ENCODE data around the gene FBL.
A peak's percentile ranks its signal among the peaks of the same experiment; 100 is the strongest.
"Not testable (repeated sequence)": the region's sequence is repeated elsewhere in the genome, so short reads cannot be mapped to it uniquely, and the experiment has no call there.

Gene FBL

DNA sequence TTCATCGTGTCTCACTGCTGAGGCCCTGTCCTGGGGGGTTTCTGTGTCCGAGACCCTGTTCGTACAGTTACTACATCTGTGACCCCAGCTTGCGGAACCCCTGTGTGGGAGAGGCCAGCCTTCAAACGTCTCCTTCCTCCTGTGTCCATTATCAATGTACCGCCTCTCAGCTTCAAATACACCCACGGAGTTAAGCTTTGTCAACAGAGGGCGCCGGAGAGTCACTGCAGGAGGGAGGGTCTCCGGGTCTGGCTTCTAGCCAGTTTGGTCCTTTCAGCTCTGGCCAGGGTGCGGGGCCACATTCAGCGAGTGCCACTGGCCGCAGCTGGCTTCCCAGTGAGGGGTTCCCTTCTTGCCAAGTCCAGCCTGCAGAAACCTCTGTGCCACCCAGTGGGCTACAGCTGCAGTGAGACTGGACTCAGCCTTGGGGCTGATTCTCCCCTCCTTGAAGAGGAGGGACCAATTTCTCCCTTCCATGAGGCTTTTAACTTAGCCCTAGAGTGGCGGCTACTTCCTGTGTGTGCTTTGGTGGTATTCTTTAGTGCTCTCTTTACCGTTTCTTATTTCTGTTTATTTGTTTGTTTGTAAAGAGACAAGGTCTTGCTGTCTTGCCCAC lies 35.4 kb upstream of the FBL start:
- TF ChIP-seq, protein P1, sequence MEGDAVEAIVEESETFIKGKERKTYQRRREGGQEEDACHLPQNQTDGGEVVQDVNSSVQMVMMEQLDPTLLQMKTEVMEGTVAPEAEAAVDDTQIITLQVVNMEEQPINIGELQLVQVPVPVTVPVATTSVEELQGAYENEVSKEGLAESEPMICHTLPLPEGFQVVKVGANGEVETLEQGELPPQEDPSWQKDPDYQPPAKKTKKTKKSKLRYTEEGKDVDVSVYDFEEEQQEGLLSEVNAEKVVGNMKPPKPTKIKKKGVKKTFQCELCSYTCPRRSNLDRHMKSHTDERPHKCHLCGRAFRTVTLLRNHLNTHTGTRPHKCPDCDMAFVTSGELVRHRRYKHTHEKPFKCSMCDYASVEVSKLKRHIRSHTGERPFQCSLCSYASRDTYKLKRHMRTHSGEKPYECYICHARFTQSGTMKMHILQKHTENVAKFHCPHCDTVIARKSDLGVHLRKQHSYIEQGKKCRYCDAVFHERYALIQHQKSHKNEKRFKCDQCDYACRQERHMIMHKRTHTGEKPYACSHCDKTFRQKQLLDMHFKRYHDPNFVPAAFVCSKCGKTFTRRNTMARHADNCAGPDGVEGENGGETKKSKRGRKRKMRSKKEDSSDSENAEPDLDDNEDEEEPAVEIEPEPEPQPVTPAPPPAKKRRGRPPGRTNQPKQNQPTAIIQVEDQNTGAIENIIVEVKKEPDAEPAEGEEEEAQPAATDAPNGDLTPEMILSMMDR (IDR thresholded peaks at IDR 0.05; ENCODE audit: insufficient read depth, missing control alignments): peak; percentile 42
- DNase-seq (ENCODE audit: insufficient read length, low spot score); FAIRE-seq: not testable (repeated sequence)

DNA sequence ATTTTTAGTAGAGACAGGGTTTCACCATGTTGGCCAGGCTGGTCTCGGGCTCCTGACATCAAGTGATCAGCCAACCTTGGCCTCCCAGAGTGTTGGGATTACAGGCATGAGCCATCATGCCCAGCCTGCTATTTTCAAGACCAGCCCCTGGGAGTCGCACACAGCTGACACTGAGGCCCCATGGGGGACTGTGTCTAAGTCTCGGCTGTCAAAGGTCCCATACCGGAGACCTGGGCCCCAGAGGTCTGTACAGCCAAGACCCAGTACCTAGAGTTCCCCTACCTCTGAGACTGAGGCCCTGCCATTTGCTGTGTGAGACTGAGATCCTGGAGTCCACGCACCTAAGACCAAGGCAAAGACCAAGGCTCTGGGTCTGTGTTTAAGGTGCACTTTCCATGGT lies 34.1 kb upstream of the FBL start:
- not testable (repeated sequence) for FAIRE-seq; DNase-seq (ENCODE audit: insufficient read length, low spot score)

DNA sequence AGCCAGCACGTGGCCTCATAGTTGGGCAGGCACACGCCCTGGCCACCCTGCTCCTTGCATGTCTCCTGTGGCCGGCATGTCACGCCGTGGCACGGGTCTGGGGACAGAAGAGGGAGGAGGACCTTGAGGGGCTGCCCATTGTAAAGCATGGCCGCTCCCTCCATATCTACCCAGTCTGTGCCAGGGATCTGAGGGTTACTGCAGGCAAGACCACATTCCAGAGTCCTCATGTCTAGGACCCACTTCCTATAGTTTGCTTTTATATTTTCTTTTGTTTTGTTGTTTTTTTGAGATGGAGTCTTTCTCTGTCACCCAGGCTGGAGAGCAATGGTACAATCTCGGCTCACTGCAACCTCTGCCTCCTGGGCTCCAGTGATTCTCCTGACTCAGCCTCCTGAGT lies 33.6 kb upstream of the FBL start:
- DNase-seq (ENCODE audit: insufficient read length, low spot score); FAIRE-seq: not testable (repeated sequence)

DNA sequence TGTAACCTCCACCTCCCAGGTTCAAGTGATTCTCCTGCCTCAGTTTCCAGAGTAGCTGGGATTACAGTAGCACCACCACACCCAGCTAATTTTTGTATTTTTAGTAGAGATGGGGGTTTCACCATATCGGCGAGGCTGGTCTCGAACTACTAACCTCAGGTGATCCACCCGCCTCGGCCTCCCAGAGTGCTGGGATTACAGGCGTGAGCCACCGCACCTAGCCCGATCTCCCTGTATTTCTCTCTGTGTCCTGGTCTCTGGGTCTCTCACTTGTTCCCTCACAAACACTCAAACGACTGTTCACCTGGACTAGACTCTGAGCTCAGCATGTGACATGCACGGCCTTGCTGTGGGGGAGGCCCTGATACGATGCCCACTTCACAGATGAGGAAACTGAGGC lies 32.7 kb upstream of the FBL start:
- DNase-seq (ENCODE audit: insufficient read length, low spot score); FAIRE-seq: not testable (repeated sequence)

DNA sequence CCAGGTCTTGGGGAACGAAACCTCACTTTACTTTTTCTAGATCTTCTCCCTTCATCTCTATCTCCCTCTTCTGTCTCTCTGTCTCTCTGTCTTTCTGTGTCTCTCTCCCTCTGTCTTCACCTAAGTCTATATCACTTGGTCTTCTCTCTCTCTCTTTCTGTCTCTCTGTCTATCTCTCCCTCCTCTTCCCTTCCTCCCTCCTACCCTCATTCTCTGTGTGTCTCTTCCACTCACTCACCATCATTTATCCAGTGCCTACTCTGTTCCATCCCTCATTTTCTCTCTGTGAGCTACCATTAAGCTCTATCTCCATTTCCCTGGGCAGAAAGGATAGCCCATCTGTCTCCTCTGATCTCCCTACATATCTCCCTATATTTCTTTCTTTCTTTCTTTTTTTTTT lies 32.2 kb upstream of the FBL start:
- no peak for DNase-seq (ENCODE audit: insufficient read length, low spot score)
- TF ChIP-seq, protein P1 (IDR thresholded peaks at IDR 0.05; ENCODE audit: insufficient read depth, missing control alignments): no peak
- no peak for FAIRE-seq

DNA sequence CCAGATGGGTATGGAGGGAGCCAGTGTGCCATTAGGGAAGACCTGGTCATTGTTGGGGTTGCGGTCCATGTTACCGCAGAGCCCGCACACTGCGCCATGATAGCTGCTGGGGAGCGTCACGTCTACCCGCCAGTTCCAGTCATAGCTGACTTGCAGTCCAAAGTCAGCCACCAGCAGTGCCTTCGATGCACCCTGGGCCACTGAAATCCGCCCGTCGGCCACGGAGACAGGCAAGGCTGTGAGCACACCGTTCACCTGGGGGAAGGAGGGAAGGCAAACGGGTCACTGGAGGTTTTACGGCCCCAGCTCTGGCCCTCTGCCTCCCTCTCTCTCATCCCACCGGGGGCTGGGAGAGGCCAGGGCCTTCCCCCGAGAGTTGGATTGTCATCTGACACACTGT lies 31.8 kb upstream of the FBL start:
- DNase-seq (ENCODE audit: insufficient read length, low spot score); FAIRE-seq: not testable (repeated sequence)

DNA sequence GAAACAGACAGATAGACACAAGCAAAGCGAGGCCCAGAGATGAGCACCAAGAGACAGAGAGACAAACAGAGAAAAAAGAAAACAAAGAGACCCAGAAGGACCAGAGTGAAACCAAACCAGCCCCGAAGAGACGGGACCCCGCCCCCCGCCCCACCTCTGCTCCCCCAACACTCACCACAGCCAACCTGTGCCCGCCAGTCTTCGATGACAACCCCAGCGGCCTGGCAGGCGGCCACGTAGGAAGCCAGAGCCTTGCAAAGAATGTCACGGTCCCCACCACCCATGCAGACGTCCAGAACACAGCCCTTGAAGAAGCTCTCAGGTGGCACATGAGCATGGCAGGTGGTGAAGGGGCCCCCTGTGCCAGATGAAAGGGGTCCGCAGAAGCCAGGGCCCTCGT lies 31.3 kb upstream of the FBL start:
- not testable (repeated sequence) for DNase-seq (ENCODE audit: insufficient read length, low spot score); FAIRE-seq

DNA sequence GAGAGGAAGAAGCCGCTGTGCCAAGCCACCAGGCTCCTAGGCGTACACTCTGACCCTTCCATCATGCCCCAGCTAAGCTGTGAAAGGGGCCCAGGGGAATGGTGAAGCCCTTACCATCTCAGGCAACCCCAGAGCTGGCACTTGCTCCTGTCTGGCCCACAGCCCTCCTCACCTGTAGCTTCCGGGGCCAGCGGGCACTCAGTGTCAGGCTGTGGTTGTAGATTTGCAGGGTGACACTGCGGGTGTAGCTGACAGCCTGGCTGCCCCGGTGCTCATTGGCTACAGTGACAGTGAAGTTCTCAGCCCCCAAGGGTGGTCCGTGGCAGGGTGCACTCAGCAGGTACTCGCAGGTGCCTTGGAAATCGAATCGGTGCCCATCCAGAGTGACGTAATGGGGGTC lies 30.3 kb upstream of the FBL start:
- DNase-seq (ENCODE audit: insufficient read length, low spot score); FAIRE-seq: not testable (repeated sequence)

DNA sequence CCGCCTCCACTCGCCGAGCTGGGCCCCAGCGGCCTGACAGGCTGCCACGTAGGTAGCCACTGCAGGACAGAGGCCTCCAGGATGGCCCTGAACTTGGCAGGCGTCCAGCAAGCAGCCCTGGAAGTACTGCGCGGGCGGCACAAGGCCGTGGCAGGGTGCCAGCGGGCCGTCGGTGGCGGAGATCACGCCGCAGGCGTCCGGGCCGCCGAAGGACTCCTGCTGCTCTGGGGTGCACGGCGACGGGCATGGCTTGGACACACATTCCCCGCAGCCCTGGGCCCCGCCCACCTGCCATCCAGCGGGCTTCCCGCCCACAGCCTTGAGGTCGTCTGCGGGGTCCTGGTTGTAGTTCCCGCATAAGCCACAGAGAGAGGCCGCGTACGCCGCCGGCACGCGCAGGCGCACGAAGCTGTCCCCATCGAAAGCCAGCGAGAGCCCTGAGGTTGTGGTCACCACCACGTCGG lies 29.3 kb upstream of the FBL start:
- FAIRE-seq; DNase-seq (ENCODE audit: insufficient read length, low spot score): not testable (repeated sequence)

DNA sequence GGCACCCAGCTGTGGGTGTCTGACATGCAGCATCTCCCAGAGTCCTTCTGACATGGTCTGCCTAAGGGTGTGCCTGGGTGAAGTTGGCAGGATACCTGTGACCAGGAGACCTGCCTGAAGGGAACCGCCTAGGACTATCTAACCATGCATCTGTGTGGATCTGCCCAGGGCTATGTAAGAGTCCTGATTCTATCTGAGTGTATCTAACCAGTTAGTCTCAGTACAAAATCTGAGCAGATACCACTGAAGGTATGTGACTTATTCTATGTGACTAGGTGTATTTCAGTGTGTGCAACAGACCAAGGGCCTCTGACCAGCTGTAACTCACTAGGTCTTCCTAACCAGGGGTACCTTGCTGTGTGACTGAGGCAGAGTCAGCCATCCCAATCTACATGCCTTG lies 28.2 kb upstream of the FBL start:
- TF ChIP-seq, protein P1 (IDR thresholded peaks at IDR 0.05; ENCODE audit: insufficient read depth, missing control alignments): no peak
- no peak for DNase-seq (ENCODE audit: insufficient read length, low spot score)
- no peak for FAIRE-seq

DNA sequence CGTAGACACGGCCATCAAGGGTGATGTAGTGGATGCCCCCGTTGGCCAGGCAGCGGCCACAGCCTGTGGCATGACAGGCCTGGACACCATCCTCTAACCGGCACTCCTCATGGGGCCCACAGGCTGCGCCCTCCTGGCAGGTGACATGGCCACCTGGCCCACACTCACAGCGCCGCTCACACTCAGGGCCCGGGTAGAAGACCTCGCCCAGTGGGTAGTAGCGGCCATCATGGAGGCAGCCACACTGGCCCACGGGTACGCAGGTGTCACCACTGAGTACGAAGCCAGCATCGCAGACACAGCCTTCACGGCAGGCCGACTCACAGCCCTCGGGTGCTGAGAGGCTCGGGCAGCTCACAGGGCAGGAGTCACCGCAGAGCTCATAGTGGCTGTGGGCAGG lies 27.2 kb upstream of the FBL start:
- TF ChIP-seq, protein P1 (IDR thresholded peaks at IDR 0.05; ENCODE audit: insufficient read depth, missing control alignments): no peak
- FAIRE-seq: no peak
- no peak for DNase-seq (ENCODE audit: insufficient read length, low spot score)

All from D721Med (cell line).